ENCODE data around the gene NCKAP5. TPM values are rescaled to one million over a fixed set of nuclear protein-coding genes. Genes with fewer than 3 reads are reported as not detected.

The NCKAP5 gene
- total and polyA plus RNA-seq, 9 of the 15 experiments (the other 6 are each of a cell fraction or from before 2014, with no cell fraction given) = not detected

DNA sequence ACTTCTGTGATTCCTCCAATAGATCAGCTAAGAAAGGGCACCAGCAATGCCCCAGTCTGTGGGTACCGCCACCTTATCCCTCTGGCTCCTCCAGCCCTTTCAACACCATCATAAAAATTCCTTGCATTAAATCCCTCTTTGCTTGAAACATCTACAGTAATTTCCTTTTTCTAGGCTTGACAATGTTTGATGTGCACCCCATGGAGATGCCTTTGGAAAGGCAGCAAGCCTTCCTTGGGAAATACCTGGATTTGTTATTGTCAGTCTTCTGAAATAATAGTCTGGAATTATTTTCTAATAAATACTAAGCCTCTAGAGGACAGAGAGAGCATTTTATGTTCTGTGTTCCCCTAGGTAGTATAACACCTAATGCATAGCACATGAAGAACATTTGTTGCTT lies 46.1 kb downstream of the NCKAP5 start (continued):
- TF ChIP-seq RREB1 (CRISPR knock-in tag; IDR thresholded peaks at IDR 0.05) = no peak
- no peak for TF ChIP-seq ZNF830 (CRISPR knock-in tag; IDR thresholded peaks at IDR 0.05)
- TF ChIP-seq, protein P1, sequence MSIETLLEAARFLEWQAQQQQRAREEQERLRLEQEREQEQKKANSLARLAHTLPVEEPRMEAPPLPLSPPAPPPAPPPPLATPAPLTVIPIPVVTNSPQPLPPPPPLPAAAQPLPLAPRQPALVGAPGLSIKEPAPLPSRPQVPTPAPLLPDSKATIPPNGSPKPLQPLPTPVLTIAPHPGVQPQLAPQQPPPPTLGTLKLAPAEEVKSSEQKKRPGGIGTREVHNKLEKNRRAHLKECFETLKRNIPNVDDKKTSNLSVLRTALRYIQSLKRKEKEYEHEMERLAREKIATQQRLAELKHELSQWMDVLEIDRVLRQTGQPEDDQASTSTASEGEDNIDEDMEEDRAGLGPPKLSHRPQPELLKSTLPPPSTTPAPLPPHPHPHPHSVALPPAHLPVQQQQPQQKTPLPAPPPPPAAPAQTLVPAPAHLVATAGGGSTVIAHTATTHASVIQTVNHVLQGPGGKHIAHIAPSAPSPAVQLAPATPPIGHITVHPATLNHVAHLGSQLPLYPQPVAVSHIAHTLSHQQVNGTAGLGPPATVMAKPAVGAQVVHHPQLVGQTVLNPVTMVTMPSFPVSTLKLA (conservative IDR thresholded peaks at IDR 0.05) = no peak
- TF ChIP-seq, protein P2, sequence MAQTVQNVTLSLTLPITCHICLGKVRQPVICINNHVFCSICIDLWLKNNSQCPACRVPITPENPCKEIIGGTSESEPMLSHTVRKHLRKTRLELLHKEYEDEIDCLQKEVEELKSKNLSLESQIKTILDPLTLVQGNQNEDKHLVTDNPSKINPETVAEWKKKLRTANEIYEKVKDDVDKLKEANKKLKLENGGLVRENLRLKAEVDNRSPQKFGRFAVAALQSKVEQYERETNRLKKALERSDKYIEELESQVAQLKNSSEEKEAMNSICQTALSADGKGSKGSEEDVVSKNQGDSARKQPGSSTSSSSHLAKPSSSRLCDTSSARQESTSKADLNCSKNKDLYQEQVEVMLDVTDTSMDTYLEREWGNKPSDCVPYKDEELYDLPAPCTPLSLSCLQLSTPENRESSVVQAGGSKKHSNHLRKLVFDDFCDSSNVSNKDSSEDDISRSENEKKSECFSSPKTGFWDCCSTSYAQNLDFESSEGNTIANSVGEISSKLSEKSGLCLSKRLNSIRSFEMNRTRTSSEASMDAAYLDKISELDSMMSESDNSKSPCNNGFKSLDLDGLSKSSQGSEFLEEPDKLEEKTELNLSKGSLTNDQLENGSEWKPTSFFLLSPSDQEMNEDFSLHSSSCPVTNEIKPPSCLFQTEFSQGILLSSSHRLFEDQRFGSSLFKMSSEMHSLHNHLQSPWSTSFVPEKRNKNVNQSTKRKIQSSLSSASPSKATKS (CRISPR knock-in tag; IDR thresholded peaks at IDR 0.05) = no peak

Measured in K562 (cell line).